Measurements from ENCODE around the gene LHFPL3.

DNA sequence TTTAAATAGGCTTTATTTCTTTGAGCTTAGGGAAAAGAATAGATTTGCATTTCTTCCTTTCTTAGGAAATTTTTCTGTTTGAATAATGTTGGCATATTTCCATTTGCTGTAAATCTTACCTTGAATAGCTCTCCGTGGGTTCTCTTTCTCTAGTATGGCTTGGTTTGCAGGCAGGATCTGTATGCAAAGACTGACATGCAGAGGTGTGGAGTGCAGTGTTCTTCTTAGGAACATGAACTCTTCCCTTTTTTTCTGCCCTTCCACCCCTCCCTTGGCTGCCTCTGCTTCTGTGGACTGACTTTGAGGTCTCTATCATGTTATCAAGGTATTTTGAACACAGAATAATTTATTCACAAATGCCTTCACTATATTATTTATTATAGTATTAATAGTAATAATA lies 222.8 kb downstream of the LHFPL3 start:
- no peak for TF ChIP-seq NFE2L1 (CRISPR knock-in tag; IDR thresholded peaks at IDR 0.05)
- no peak for TF ChIP-seq GABPB1 (CRISPR knock-in tag; IDR thresholded peaks at IDR 0.05)
- TF ChIP-seq ZNF121 (CRISPR knock-in tag; IDR thresholded peaks at IDR 0.05) = no peak
- TF ChIP-seq, protein P1, sequence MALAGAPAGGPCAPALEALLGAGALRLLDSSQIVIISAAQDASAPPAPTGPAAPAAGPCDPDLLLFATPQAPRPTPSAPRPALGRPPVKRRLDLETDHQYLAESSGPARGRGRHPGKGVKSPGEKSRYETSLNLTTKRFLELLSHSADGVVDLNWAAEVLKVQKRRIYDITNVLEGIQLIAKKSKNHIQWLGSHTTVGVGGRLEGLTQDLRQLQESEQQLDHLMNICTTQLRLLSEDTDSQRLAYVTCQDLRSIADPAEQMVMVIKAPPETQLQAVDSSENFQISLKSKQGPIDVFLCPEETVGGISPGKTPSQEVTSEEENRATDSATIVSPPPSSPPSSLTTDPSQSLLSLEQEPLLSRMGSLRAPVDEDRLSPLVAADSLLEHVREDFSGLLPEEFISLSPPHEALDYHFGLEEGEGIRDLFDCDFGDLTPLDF (CRISPR knock-in tag; IDR thresholded peaks at IDR 0.05) = no peak
- no peak for TF ChIP-seq CTCF (IDR thresholded peaks at IDR 0.05)

Measured in WTC11 (cell line).